HG03025 (cell line): ENCODE results near the gene FAM131C.

Experiments
- ATAC-seq: cut with Tn5 transposase; IDR thresholded peaks from one replicate; pipeline ENCODE4 v1.9.1; 2021; ENCODE audit warnings: mild to moderate bottlenecking, moderate library complexity; ENCODE audit not compliant: unreplicated experiment, low FRiP score

The FAM131C gene, protein sequence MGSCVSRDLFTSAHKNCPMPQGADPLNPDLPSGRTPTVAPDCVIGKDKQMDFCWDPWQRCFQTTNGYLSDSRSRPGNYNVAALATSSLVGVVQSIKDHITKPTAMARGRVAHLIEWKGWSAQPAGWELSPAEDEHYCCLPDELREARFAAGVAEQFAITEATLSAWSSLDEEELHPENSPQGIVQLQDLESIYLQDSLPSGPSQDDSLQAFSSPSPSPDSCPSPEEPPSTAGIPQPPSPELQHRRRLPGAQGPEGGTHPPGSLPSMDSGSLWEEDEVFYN

DNA sequence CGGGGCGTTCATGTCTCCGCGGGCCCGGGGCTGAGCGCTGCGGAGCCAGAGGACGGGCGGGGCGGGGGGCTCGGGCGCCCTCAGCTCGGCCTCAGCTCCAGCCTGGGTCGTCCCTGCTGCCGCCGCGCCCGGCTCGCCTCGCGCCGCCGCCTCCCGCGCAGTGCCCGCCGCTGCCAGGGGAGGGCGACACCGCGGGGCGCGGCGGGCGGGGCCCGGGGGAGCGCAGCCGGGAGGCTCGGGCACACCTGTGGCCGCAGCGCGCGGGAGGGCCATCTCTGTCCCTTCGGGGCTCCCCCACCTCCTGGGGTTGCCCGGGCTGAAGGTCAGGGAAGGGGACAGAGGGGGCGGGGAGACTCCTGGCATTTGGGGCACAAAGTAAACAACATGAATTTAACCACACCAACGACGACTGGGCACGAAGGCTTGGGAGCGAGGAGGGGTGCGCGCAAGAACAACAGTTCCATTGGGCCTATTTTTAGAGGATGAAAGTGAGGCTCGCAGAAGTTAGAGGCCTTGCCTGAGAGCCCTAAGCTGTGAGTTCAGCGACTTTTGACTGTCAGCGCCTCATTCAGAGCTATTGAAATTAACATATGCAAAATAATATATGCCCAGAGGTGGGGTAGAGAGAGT lies at the start of gene FAM131C:
FAM131C (minus strand) TSS at position 162 of the 630 bp plus-strand sequence. CDS start 209 bp downstream, outside the sequence.
- ATAC-seq: no peak

DNA sequence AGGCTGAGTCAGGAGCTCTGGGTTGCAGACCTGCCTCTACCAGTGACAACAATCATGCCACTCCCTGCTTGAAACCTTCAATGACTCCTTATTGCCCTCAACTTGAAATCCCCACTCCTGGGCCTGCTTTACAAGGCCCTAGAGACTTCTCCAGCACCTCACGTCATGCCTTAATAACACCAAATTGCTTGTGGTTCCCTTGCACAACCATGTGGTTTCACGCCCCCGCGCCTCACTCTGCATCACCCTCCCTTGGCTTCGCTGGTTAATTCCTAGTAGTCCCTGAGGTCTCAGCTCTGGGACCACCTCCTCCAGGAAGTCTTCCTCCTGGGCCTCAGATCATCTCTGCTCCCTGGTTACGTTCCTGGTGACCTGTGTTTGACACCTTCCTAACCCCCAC lies 49.5 kb upstream of the FAM131C start:
- no peak for ATAC-seq

DNA sequence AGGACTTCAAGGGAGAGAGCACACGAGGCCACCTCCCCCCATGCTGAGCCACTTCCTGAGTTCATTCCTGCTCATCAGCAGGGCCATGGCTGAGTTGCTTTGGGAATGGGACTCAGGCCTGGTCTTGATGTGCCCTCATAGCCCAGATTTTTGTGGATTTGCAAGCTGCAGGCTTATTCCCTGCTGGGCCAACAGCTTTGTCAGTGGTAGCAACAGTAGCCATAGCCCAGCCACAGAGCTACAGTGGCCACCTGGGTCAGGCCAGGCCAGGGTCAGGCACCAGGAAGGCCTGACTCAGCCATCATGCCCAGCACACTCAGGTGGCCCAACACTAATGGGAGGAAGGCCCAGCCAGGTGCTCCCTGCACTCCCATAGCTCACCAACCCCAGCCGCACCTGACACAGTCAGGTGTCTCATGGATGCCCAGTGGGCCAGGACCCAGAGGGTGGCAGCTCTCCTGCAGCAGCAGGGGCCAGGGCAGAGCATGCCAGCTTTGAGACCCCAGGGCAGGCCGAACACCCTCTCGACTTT lies 49.0 kb upstream of the FAM131C start:
- ATAC-seq: no peak

DNA sequence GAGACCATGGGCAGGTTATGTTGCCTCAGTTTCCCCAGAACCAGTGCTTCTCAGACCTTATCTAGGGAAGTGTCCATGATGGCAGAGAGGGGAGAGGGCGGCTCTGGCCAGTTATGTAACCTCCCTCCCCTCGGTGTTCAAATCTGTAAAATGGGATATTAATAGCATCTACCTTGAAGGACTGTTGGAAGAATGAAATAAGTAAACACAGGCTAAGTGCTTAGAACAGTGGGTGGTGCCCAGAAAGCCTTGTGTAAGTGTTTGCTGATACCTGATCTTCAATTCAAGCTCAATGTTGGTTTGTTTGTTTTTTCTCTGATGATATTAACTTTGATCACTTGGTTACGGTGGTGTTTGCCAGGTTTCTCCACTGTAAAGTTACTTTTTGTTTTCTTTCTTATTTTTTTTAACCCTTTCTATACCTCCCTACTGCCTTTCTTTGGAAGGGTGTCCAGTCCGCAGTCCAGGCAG lies 47.5 kb upstream of the FAM131C start:
- ATAC-seq: no peak

DNA sequence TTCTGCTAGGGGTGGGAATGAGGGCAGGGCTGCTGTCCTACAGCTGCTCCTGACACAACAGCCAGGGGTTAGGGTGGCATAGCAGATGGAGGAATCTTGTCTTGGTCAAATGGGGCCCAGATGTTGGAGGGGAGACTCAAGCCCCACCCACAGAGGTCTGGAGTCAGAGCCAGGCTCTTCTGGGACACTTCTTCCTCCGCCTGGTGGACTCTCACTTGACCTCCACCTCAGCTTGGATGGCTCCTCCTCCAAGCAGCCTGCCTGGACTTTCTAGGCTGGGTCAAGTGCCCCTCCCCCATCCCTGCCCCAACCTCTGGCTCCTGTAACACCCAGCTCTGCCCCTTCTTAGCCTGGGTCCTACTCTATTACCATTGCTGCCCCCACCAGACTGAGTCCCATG lies 47.0 kb upstream of the FAM131C start:
- ATAC-seq: no peak

DNA sequence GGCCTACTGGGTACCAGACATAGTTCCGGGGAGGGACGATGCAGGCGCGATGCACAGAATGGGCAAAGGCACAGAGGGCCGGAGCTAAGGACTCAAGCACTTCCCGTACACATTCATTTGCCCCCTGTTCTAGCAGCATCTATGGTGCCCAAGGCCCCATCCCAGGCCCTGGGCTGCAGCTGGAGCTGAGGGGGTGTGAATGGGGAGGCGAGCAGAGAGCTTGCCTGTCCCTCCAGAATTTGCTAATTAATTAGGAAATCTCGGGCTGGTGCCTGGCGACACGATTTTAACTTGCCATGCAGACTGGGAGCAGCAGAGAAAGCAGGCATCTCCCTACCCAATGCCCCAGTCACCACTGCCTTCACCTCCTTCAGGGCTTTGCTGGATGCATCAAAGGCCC lies 46.5 kb upstream of the FAM131C start:
- no peak for ATAC-seq

DNA sequence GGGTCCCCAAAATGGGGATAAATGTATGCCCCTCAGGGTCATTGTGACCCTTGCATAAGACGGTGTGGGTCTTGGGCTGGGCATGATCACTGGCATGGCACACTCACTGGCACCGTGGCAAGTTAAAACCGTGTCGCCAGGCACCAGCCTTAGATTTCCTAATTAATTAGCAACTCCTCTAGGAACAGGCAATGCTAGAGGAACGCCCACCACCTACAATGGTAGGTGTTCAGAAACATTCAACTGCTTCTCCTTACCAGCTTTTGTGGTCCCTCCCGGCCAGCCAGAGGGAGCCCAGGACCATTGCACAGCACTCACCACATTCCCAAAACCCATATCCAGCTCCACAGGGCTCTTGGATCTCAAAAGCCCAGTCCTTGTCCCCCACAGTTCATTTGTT lies 46.1 kb upstream of the FAM131C start:
- no peak for ATAC-seq

DNA sequence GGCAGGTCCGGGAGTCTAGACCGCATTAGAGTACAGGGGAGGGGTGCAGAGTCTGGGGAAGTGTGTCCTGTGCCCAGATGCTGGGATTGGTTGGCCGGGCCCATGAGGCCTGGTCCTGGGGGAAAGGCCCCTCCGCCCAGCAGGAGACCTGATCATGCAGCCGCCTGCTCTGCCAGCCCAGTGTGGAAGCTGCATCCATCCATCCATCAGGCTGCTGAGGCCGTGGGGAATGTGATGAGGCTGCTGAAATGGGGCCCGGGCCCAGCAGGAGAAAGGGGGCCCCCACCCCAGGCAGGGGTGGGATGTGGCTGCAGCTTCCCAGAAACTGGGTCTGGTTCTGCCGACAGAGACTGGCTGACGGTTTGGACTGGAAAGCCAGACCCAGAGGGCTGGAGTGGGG lies 45.3 kb upstream of the FAM131C start:
- no peak for ATAC-seq

DNA sequence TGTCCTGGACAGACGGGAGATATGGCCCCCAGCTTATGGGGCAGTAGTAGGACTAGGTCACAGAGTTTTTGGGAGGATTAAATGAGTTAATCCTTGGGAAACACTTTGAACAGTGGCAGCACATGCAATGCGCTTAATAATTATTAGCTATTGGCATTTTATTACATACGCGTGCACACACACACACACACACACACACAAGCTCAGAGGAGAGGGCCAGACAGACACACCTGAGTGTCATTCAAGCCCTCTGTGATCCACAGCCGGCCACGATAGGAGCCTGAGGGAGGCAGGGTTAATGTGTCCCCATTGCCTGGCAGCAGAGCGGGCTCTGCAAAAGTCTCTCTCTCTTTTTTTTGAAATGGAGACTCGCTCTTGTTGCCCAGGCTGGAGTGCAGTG lies 44.5 kb upstream of the FAM131C start:
- no peak for ATAC-seq

DNA sequence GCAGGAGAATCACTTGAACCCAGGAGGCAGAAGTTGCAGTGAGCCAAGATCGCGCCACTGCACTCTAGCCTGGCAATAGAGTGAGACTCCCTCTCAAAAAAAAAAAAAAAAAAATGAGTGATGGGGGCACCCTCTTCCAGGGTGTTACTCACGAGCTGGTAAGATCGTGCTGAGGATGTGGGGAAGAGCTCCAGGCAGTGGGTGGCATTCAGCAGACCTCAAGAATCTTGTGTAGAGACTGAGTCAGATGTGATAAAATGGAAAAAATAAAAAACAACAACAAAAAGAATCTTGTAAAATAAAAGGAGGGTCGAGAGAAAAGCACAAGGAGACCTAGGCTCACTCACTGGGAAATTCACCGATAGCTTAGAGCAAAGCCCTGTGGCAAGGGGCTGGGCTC lies 43.9 kb upstream of the FAM131C start:
- no peak for ATAC-seq

DNA sequence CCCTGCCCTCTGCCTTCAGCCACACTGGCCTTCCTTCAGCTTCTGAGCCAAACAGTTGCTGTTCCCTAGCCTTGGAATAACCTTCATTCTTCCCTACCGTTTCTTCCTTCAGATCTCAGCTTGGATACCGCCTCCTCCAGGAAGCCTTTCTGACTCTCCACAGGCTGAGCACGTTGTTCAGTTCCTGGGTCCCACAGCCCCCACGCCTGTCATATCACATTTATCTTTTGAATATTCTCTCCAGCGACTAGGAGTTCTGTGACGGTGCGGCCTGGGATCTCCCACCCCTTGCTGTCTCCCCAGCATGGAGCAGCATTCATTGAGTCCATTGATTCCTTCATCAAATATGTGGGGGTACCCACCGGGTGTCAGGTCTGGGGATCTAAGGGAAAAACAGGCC lies 43.2 kb upstream of the FAM131C start:
- ATAC-seq: no peak

DNA sequence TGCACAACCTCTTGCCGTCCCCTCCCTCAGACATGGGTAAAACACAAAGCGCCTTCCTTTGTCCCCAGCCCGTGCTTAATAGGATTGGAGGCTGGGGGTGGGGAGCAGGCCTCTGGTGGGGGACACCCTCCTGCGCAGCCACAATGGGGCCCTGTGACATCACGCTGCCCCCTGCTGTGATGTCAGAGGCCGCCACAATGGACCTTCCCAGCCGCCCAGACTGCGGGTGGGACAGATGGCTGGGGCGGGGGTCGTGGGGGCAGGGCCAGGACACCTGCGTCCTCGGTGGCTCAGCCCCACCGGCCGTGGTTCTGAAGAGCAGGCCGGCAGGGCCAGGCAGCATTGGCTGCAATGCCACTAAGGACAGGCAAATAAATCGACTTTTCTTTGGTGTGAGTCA lies 42.6 kb upstream of the FAM131C start:
- ATAC-seq: no peak

DNA sequence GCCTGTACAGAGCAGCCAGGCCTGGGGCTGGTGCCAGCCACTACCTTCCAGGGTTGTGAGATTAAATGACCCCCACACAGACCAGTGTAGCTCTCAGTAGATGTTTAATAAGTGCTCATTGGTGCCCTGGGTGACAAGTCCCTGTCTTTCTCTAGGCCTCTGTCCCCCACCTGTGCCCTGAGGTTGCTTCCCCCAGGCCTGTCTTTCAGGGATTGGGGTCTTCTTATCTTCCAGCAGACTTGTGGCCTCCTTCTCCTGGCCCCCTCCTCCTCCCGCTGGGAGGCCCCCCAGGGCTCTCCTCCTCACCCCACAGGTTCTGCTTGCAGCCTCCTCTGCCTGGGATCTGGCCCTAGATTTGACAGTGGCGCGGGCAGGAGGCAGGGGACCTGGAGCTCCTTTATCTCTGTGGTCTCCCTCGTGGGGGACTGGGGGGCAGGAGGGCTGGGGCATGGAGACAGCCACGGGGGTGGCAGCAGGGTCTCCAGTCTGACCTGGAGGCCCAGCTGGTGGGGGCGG lies 42.1 kb upstream of the FAM131C start:
- no peak for ATAC-seq

DNA sequence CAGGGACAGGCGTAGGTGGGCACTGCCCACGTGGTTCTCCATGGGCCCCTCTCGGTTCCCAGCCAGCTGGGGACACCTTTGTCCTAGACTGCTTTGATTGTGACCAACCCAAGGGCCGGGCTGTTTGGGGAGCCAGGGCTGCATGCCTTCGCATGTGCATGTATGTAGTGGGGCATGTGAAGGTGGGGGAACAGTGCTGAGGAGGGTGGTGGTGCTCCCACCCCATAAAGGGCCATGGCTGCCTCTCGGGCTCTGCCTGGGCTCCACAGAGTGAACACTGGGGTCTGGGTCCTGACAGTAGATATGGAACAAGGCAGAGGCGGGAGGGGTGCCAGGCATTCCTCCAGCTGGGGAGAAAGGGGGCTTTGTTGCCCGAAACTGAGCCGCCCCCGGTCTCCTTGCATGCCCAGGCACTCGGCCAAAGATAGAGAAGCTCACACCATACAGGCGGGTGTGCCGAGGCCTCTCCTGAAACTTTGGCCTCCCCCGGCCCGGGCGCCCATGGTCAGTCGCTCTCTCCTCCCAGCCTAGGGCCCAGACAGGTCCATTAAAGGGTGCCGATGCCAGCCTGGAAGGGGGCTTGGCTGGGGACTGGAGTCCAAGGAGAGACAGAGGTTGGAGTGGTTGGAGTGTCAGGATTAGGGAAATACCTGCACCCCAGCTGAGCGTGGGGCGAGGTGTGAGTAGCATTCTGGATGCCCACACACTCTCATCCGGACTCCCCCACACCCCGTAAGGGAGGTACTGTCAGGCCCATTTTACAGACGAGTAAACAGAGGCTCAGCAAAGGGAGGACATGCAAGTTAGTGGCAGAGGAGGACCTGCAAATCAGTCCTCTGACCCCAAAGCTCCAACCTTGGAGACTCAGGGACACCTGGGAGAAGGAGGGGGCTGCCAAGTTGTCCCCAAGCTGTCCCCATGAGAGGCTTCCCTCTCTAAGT lies 41.3 kb upstream of the FAM131C start:
- no peak for ATAC-seq

DNA sequence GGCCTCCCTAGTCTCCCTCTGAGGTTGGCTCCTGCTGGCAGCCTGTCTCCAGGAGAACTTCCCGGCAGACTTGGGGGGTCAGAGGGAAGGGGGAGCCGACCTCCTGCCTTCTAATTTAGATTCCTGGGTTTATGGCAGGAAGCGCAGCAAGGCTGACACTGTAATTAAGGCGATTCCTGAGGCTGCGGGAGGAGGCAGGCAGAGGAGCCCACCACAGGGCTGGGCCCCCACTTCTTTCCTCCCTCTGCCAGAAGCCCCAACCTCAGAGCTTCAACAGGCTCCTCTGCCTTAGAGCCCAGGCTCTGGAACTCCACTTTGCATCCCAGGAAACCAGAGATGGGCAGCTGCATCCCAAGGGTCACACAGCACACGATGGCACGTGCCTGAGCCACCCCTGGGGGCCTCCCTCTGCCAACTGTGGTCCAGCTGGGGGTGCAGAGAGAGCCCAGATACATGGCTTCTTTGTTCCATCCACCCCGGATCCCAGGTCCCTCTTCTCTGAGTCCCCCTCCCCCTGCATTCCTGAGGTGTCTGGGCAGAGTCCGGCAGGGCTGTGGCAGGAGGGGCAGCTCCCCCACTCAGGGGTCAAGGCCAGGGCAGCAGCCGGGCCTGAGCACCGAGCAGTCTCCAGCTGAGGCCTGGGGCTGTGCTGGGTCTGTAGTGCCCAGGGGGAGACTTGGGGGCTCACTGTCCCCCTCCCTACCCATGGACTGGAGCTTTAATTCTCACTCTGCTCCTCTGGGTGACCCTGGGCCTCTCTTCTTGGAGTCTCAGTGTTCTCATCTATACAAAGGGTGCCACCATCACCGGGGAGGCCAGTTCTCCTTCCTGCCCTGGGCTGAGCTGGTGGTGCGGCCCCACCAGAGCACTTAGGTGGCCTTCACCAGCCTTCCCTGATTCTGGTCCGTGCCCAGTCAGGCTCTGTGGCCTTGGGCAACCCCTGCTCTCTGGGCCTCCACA lies 39.4 kb upstream of the FAM131C start:
- no peak for ATAC-seq

DNA sequence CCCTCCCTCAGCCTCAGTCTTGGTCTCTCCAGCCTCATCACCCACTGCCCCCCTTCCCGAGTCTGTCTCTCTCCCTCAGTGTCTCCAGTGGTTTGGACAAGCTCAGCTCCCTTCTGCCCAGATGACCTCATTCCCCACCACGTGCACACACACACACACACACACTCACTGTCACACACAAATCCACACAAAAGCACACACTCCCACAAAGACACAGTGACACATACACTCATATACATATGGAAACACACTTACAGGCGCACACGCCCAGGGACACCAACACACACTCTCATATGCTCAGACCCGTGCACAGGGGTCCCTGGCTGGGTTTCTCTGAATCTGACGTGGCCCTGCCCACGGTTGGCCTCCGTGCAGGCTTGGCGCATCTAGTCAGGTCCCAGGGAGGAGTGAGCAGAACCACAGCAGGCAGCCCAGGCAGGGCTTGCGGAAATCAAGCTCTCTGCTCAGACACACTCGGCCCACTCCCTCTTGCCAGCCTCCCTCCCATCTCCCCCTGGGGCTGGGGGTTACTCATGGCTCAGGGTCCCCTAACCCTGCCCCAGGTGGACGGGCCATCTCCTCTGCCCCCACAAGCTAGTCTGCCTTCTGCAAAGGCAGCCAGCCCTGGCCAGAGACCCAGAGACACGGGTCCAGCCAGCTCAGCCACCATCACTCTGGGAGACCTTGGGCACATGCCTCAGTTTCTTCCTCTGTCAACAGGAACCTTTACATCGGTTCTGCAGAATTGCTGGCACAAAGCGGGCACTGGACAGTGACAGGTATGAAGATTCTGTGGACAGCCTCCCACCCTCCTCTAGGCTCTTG lies 38.5 kb upstream of the FAM131C start:
- ATAC-seq: no peak

DNA sequence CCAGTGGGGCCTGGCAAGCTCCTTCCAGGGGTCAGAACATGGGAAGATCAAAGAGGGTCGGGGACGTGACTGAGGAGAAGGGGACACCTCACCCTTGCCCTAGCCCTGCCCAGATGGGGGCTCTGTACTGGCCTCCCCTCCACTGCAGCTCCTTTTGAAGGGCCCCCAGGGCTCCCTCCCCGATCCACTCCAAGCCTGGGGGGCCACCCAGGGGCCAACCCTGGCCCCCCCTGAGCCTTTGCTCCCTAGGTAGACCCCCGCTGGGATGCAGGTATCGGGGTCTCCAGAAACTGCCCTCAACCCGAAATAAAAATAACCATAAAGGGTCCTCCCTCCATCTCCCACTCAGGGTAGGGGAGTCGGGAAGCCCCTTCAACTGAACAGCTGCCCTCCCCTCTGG lies 37.4 kb upstream of the FAM131C start:
- ATAC-seq: no peak

DNA sequence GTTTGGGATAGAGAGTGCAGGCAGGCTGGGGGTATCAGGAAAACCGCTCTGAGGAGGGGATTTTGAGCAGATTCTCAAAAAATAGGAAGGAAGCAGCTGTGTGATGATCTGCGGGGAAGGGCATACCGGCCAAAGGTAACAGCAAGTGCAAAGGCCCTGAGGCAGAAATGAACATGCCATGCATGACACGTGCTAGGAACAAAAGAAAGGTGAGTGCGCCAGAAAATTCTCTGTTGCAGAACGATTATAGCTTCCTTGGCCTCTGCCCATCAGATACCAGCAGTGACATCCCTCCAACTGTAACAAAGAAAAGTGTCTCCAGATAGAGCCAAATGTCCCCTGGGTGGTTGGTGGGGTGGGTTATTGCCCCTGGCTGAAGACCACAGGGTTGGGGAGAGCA lies 37.0 kb upstream of the FAM131C start:
- ATAC-seq: no peak

DNA sequence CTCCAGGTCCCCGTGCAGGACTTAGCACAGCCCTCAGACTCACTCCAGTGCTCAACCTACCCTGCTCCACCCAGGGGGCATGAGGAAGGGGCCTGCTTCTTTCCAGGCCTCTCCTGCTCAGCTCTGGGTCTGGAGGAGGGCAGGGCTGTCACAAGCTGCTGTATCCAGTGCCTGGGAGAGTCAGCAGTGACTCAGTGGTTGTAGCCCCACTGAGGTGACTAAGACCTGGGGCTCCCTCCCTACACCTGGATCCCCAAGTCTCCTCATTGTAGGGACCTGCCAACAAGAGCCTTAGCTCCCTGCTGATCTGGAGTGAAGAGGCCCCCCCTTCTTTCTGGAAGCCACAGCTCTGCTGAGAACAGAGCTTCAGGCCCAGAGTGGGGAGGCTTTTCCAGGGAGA lies 36.1 kb upstream of the FAM131C start:
- ATAC-seq: no peak
